Stimulated activated naive CD8-positive, alpha-beta T cell treated with anti-CD3 and anti-CD28 coated beads, Interleukin-15, Interleukin-2, amounts not matched to agents 100 ng/mL and 50 ng/mL, for 24 hours (primary cell): ENCODE data around the gene SYNM.

ENCODE experiments used
- H3K27ac Mint-ChIP-seq: one replicate; pipeline ENCODE4 v1.8.0; 2021; ENCODE audit warnings: mild to moderate bottlenecking, mixed read lengths
- H3K27me3 Mint-ChIP-seq: one replicate; pipeline ENCODE4 v1.8.0; 2021; ENCODE audit warnings: mixed read lengths
- H3K36me3 Mint-ChIP-seq: one replicate; pipeline ENCODE4 v1.8.0; 2021; ENCODE audit warnings: low read depth, mixed read lengths
- H3K4me1 Mint-ChIP-seq: one replicate; pipeline ENCODE4 v1.8.0; 2021; ENCODE audit warnings: low read depth, mixed read lengths
- H3K4me3 Mint-ChIP-seq: one replicate; pipeline ENCODE4 v1.8.0; 2021; ENCODE audit warnings: mild to moderate bottlenecking, mixed read lengths
- H3K9me3 Mint-ChIP-seq: one replicate; pipeline ENCODE4 v1.8.0; 2021; ENCODE audit warnings: mixed read lengths

The SYNM gene

GRCh38 chr15:99096894-99097426 lies 7.9 kb upstream of the SYNM start:
- no peak overlapping the region for H3K4me3 Mint-ChIP-seq
- peaks cover 3% of the 10 kb centered on the region for H3K4me1 Mint-ChIP-seq
- peaks cover 31% of the 10 kb centered on the region for H3K27me3 Mint-ChIP-seq
- H3K9me3 Mint-ChIP-seq, result no peaks in the 10 kb centered on the region
- no peaks in the 10 kb centered on the region for H3K36me3 Mint-ChIP-seq
- H3K27ac Mint-ChIP-seq, result no peak overlapping the region

GRCh38 chr15:99097441-99098410 lies 7.2 kb upstream of the SYNM start:
- H3K36me3 Mint-ChIP-seq, result no peaks in the 10 kb centered on the region
- H3K4me3 Mint-ChIP-seq, result no peak overlapping the region
- peaks cover 36% of the 10 kb centered on the region for H3K27me3 Mint-ChIP-seq
- no peak overlapping the region for H3K27ac Mint-ChIP-seq
- peaks cover 3% of the 10 kb centered on the region for H3K4me1 Mint-ChIP-seq
- no peaks in the 10 kb centered on the region for H3K9me3 Mint-ChIP-seq

- Mint-ChIP-seq H3K27ac (no peak overlapping the region), H3K4me1 (peaks cover 3% of the 10 kb centered on the region), H3K36me3 (no peaks in the 10 kb centered on the region), H3K4me3 (no peak overlapping the region), H3K27me3 (peaks cover 43% of the 10 kb centered on the region), H3K9me3 (no peaks in the 10 kb centered on the region)
Measured at GRCh38 chr15:99098426-99098825, 6.5 kb upstream of the SYNM start.

- Mint-ChIP-seq H3K4me3 (no peak overlapping the region), H3K9me3 (no peaks in the 10 kb centered on the region), H3K27me3 (peaks cover 47% of the 10 kb centered on the region), H3K27ac (no peak overlapping the region), H3K4me1 (peaks cover 3% of the 10 kb centered on the region), H3K36me3 (no peaks in the 10 kb centered on the region)
Measured at GRCh38 chr15:99098991-99099390, 5.9 kb upstream of the SYNM start.

GRCh38 chr15:99099661-99100060 lies 5.2 kb upstream of the SYNM start:
- Mint-ChIP-seq H3K36me3 (no peaks in the 10 kb centered on the region), H3K27ac (no peak overlapping the region), H3K9me3 (no peaks in the 10 kb centered on the region), H3K4me1 (peaks cover 3% of the 10 kb centered on the region), H3K27me3 (peaks cover 41% of the 10 kb centered on the region), H3K4me3 (no peak overlapping the region)

GRCh38 chr15:99100245-99101173 lies 4.4 kb upstream of the SYNM start:
- H3K36me3 Mint-ChIP-seq, result no peaks in the 10 kb centered on the region
- H3K27me3 Mint-ChIP-seq, result peaks cover 41% of the 10 kb centered on the region
- peaks cover 3% of the 10 kb centered on the region for H3K4me1 Mint-ChIP-seq
- H3K9me3 Mint-ChIP-seq, result no peaks in the 10 kb centered on the region
- H3K27ac Mint-ChIP-seq, result no peak overlapping the region
- H3K4me3 Mint-ChIP-seq, result no peak overlapping the region

- no peak overlapping the region for H3K4me3 Mint-ChIP-seq
- no peak overlapping the region for H3K27ac Mint-ChIP-seq
- H3K9me3 Mint-ChIP-seq, result no peaks in the 10 kb centered on the region
- peaks cover 3% of the 10 kb centered on the region for H3K4me1 Mint-ChIP-seq
- no peaks in the 10 kb centered on the region for H3K36me3 Mint-ChIP-seq
- peaks cover 46% of the 10 kb centered on the region for H3K27me3 Mint-ChIP-seq
Measured at GRCh38 chr15:99101501-99101900, 3.4 kb upstream of the SYNM start.

- H3K4me1 Mint-ChIP-seq, result peaks cover 3% of the 10 kb centered on the region
- peaks cover 52% of the 10 kb centered on the region for H3K27me3 Mint-ChIP-seq
- H3K9me3 Mint-ChIP-seq, result no peaks in the 10 kb centered on the region
- H3K36me3 Mint-ChIP-seq, result no peaks in the 10 kb centered on the region
- no peak overlapping the region for H3K27ac Mint-ChIP-seq
- no peak overlapping the region for H3K4me3 Mint-ChIP-seq
Measured at GRCh38 chr15:99102332-99103235, 2.3 kb upstream of the SYNM start.

GRCh38 chr15:99103279-99103678 lies 1.6 kb upstream of the SYNM start:
- Mint-ChIP-seq H3K27me3 (peaks cover 52% of the 10 kb centered on the region), H3K9me3 (no peaks in the 10 kb centered on the region), H3K36me3 (no peaks in the 10 kb centered on the region), H3K27ac (no peak overlapping the region), H3K4me1 (peaks cover 3% of the 10 kb centered on the region), H3K4me3 (no peak overlapping the region)

- Mint-ChIP-seq H3K4me1 (peaks cover under 1% of the 10 kb centered on the region), H3K4me3 (peak overlapping the region; percentile 45), H3K36me3 (no peaks in the 10 kb centered on the region), H3K27me3 (peaks cover 48% of the 10 kb centered on the region), H3K27ac (no peak overlapping the region), H3K9me3 (no peaks in the 10 kb centered on the region)
Measured at GRCh38 chr15:99105514-99106341, 848 bp downstream of the SYNM start.

- no peak overlapping the region for H3K27ac Mint-ChIP-seq
- H3K27me3 Mint-ChIP-seq, result peaks cover 42% of the 10 kb centered on the region
- no peaks in the 10 kb centered on the region for H3K9me3 Mint-ChIP-seq
- H3K4me1 Mint-ChIP-seq, result no peaks in the 10 kb centered on the region
- H3K36me3 Mint-ChIP-seq, result no peaks in the 10 kb centered on the region
- H3K4me3 Mint-ChIP-seq, result peak overlapping the region; percentile 9
Measured at GRCh38 chr15:99106417-99107220, 1.7 kb downstream of the SYNM start.

GRCh38 chr15:99108993-99109392 lies 4.1 kb downstream of the SYNM start:
- Mint-ChIP-seq H3K27ac (no peak overlapping the region), H3K27me3 (peaks cover 23% of the 10 kb centered on the region), H3K4me3 (no peak overlapping the region), H3K36me3 (no peaks in the 10 kb centered on the region), H3K9me3 (no peaks in the 10 kb centered on the region), H3K4me1 (no peaks in the 10 kb centered on the region)

GRCh38 chr15:99109555-99110021 lies 4.7 kb downstream of the SYNM start:
- H3K9me3 Mint-ChIP-seq, result no peaks in the 10 kb centered on the region
- H3K27ac Mint-ChIP-seq, result no peak overlapping the region
- H3K36me3 Mint-ChIP-seq, result no peaks in the 10 kb centered on the region
- H3K4me1 Mint-ChIP-seq, result no peaks in the 10 kb centered on the region
- no peak overlapping the region for H3K4me3 Mint-ChIP-seq
- H3K27me3 Mint-ChIP-seq, result peaks cover 23% of the 10 kb centered on the region
